Endodermal cell (in vitro differentiated cells): ENCODE data around the gene CBFA2T2. TPM values are rescaled to one million over a fixed set of nuclear protein-coding genes. Genes with fewer than 3 reads are reported as not detected.

ENCODE experiments used
- DNase-seq: peaks from one replicate; pipeline ENCODE4 v3.0.0-alpha.2; 2017
- H3K27ac ChIP-seq: 2 replicates; pipeline ENCODE4 v1.5.1; 2013; ENCODE audit warnings: mild to moderate bottlenecking, low read depth, low read length, moderate library complexity
- H3K27me3 ChIP-seq: 2 replicates; pipeline ENCODE4 v1.6.1; 2013; ENCODE audit warnings: mild to moderate bottlenecking, low read length, moderate library complexity; ENCODE audit not compliant: insufficient read depth, control insufficient read depth, poor library complexity, severe bottlenecking
- H3K36me3 ChIP-seq: 2 replicates; pipeline ENCODE4 v1.7.0; 2013; ENCODE audit warnings: mild to moderate bottlenecking, low read length, moderate library complexity; ENCODE audit not compliant: control insufficient read depth, insufficient read depth
- H3K4me1 ChIP-seq: one replicate; pipeline ENCODE4 v1.7.0; 2013; ENCODE audit warnings: low read length; ENCODE audit not compliant: control insufficient read depth, insufficient read depth
- H3K4me3 ChIP-seq: 2 replicates; pipeline ENCODE4 v1.5.1; 2013; ENCODE audit warnings: mild to moderate bottlenecking, low read length, moderate library complexity
- H3K9ac ChIP-seq: 2 replicates; pipeline ENCODE4 v1.6.1; 2013; ENCODE audit warnings: mild to moderate bottlenecking, low read length, moderate library complexity; ENCODE audit not compliant: poor library complexity, severe bottlenecking; ENCODE audit errors: extremely low read depth
- H3K9me3 ChIP-seq: 2 replicates; pipeline ENCODE4 v1.6.1; 2013; ENCODE audit warnings: mild to moderate bottlenecking, low read length, moderate library complexity; ENCODE audit not compliant: control insufficient read depth
- H3K27ac Mint-ChIP-seq: 2 replicates; pipeline ENCODE4 v1.8.0; 2020; ENCODE audit warnings: mixed read lengths
- H3K27me3 Mint-ChIP-seq: 2 replicates; pipeline ENCODE4 v1.8.0; 2021; ENCODE audit warnings: mild to moderate bottlenecking, mixed read lengths; ENCODE audit not compliant: insufficient read depth
- H3K36me3 Mint-ChIP-seq: 2 replicates; pipeline ENCODE4 v1.8.0; 2020; ENCODE audit warnings: low read depth, mixed read lengths
- H3K4me1 Mint-ChIP-seq: 2 replicates; pipeline ENCODE4 v1.8.0; 2020; ENCODE audit warnings: mixed read lengths
- H3K4me3 Mint-ChIP-seq: 2 replicates; pipeline ENCODE4 v1.8.0; 2020; ENCODE audit warnings: mild to moderate bottlenecking, moderate library complexity, mixed read lengths
- H3K9me3 Mint-ChIP-seq: 2 replicates; pipeline ENCODE4 v1.8.0; 2020; ENCODE audit warnings: mild to moderate bottlenecking, mixed read lengths
- WGBS, 2 experiments: methylation state at CpG; one replicate each; pipeline versions ENCODE4 v1.1.5 to v1.1.7; 2013; ENCODE audit warnings: missing lambda C conversion rate in 2 of 2, mixed read lengths in 1 of 2; ENCODE audit not compliant: insufficient coverage in 1 of 2, insufficient read length in 1 of 2; 5-methylcytosine and 5-hydroxymethylcytosine counted together
- total RNA-seq, 2 donors: library from RNA; stranded (reverse); fragmentation: NEBNext Ultra II Directional in 1 of 2; extraction: Animal tissue kit (Norgen Biotek cat#: 25700) in 1 of 2; gene quantifications; 2 replicates in 1 of 2; 3 replicates in 1 of 2; pipeline ENCODE4 v1.2.1, GENCODE V29; 2021
- TF ChIP-seq, protein P1 (sequence below): fragments of 200-600 bp; sonication (generic); conservative IDR thresholded peaks from 2 replicates; pipeline ENCODE4 v1.5.0; 2021; ENCODE audit warnings: antibody characterized with exemption, mild to moderate bottlenecking

CBFA2T2 gene
- total RNA-seq, 2 donors from 2014 or later = 26.8 to 32.7 TPM

DNA sequence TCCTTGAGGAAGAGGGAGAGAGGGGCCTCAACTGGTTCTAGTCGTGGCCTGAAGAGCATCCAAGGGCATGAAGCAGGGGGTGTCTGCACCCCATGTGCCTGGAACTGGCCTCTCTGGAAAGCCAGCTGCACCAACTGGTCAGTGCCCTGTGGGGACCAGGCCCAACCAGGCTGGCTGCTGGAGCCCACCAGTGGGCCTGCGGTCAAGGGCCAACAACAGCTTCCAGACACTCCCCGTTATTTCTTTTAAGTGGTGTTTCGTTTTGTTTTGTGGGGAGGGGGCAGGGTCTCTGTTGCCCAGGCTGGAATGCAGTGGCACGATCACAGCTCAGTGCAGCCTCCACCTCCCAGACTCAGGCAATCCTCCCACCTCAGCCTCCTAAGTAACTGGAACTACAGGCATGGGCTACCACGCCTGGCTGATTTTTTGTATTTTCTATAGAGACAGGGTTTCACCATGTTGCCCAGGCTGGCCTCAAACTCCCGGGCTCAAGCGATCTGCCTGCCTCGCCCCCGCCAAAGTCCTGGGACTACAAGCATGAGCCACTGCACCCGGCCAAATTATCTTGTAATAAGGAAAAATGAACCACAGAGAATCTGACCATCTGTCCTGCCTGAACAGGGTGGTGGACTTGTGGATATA is 160.3 kb downstream of the CBFA2T2 start:
- H3K27ac Mint-ChIP-seq = no peak overlapping the region
- no peak overlapping the region for H3K9ac ChIP-seq

DNA sequence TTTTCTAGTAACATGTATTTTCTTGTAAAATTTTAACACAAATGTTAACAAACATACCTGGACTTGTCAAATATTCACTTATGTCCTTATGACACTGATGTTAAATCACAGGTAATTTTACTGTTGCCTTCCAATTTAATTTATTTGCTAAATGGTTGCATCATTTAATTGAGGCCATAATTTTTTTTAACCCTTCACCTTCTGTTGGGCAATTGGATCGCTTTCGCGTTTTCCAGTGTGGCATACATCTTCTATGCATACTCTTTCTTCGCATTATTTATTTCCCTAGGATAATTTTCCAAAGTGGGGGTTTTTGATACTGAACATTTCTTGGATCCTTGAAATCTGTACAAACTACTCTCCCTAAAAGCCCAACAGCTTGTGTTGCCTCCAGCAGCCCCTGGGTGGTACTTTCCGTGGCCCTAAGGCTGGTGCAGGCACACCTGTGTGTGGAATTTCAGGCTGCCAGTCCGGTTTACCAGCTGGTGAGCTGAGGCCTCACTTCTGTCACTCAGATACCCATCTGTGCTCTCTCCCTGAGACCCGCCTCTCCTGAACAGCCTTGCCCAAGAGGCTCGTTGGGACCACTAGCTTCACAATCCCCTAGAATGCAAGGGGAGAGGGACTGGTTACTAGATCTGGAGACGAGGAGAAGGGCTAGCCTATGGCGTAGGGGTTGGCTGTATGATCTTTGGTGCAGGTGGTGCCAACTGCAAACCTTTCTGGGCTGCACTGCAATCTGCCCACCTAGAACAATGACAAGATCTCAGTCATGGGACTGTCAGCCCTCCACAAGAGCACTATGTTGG is 161.1 kb downstream of the CBFA2T2 start:
- TF ChIP-seq, protein P1, sequence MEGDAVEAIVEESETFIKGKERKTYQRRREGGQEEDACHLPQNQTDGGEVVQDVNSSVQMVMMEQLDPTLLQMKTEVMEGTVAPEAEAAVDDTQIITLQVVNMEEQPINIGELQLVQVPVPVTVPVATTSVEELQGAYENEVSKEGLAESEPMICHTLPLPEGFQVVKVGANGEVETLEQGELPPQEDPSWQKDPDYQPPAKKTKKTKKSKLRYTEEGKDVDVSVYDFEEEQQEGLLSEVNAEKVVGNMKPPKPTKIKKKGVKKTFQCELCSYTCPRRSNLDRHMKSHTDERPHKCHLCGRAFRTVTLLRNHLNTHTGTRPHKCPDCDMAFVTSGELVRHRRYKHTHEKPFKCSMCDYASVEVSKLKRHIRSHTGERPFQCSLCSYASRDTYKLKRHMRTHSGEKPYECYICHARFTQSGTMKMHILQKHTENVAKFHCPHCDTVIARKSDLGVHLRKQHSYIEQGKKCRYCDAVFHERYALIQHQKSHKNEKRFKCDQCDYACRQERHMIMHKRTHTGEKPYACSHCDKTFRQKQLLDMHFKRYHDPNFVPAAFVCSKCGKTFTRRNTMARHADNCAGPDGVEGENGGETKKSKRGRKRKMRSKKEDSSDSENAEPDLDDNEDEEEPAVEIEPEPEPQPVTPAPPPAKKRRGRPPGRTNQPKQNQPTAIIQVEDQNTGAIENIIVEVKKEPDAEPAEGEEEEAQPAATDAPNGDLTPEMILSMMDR = no peak
- Mint-ChIP-seq H3K4me3 (no peak overlapping the region), H3K4me1 (peaks cover 14% of the 10 kb centered on the region), H3K27ac (no peak overlapping the region), H3K27me3 (no peaks in the 10 kb centered on the region), H3K9me3 (no peaks in the 10 kb centered on the region), H3K36me3 (peaks cover 9% of the 10 kb centered on the region)
- DNase-seq = no peak
- Histone ChIP-seq H3K27ac (no peak overlapping the region), H3K27me3 (no peaks in the 10 kb centered on the region), H3K4me3 (no peak overlapping the region), H3K4me1 (no peaks in the 10 kb centered on the region), H3K9ac (no peak overlapping the region), H3K36me3 (peaks cover 4% of the 10 kb centered on the region), H3K9me3 (no peaks in the 10 kb centered on the region)
- 91% methylated on average over 6 to 10 of the region's 10 CpGs for WGBS, 2 experiments

More for the DNA sequence above, 160.3 kb downstream of the CBFA2T2 start:
- Mint-ChIP-seq H3K4me3 (no peak overlapping the region), H3K4me1 (peaks cover 14% of the 10 kb centered on the region), H3K36me3 (peaks cover 17% of the 10 kb centered on the region), H3K9me3 (no peaks in the 10 kb centered on the region), H3K27me3 (no peaks in the 10 kb centered on the region)
- TF ChIP-seq, protein P1 = no peak
- Histone ChIP-seq H3K27ac (no peak overlapping the region), H3K27me3 (no peaks in the 10 kb centered on the region), H3K36me3 (peaks cover 11% of the 10 kb centered on the region), H3K4me3 (no peak overlapping the region), H3K9me3 (no peaks in the 10 kb centered on the region), H3K4me1 (no peaks in the 10 kb centered on the region)
- no peak for DNase-seq
- 92 to 93% methylated on average over 8 to 11 of the region's 11 CpGs for WGBS, 2 experiments

DNA sequence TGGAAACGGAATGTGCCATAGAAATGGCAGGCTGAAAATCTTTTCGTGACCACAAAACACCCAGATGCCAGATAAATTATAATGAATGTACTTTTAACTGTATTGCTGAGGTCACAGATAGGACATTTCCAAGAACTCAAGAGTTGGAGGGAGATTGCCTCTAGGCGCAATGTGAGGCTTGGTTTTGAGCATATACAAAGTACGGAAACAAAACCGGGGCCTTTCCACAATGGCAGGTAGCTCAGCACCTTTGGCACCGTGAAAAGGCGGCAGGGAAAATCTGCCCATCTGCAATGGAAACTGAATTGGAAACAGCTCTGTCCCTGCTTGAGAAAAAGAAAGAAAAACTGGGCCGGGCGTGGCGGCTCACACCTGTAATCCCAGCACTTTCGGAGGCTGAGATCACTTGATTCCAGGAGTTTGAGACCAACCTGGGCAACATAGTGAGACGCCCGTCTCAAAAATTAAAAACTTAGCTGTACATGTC is 161.7 kb downstream of the CBFA2T2 start:
- Mint-ChIP-seq H3K27ac (no peak overlapping the region), H3K4me3 (no peak overlapping the region)
- no peak overlapping the region for H3K27ac ChIP-seq

More for the DNA sequence above, 161.7 kb downstream of the CBFA2T2 start:
- Mint-ChIP-seq H3K9me3 (no peaks in the 10 kb centered on the region), H3K27me3 (no peaks in the 10 kb centered on the region), H3K36me3 (peaks cover 4% of the 10 kb centered on the region), H3K4me1 (peaks cover 14% of the 10 kb centered on the region)
- 91 to 93% methylated on average over 11 to 13 of the region's 13 CpGs for WGBS, 2 experiments
- no peak for DNase-seq
- TF ChIP-seq, protein P1 = no peak
- H3K9ac ChIP-seq = no peak overlapping the region
- H3K27me3 ChIP-seq = no peaks in the 10 kb centered on the region
- no peak overlapping the region for H3K4me3 ChIP-seq
- H3K4me1 ChIP-seq = no peaks in the 10 kb centered on the region
- H3K36me3 ChIP-seq = peaks cover 4% of the 10 kb centered on the region
- H3K9me3 ChIP-seq = no peaks in the 10 kb centered on the region
